ENCODE measurements around the gene LASP1NB.

DNA sequence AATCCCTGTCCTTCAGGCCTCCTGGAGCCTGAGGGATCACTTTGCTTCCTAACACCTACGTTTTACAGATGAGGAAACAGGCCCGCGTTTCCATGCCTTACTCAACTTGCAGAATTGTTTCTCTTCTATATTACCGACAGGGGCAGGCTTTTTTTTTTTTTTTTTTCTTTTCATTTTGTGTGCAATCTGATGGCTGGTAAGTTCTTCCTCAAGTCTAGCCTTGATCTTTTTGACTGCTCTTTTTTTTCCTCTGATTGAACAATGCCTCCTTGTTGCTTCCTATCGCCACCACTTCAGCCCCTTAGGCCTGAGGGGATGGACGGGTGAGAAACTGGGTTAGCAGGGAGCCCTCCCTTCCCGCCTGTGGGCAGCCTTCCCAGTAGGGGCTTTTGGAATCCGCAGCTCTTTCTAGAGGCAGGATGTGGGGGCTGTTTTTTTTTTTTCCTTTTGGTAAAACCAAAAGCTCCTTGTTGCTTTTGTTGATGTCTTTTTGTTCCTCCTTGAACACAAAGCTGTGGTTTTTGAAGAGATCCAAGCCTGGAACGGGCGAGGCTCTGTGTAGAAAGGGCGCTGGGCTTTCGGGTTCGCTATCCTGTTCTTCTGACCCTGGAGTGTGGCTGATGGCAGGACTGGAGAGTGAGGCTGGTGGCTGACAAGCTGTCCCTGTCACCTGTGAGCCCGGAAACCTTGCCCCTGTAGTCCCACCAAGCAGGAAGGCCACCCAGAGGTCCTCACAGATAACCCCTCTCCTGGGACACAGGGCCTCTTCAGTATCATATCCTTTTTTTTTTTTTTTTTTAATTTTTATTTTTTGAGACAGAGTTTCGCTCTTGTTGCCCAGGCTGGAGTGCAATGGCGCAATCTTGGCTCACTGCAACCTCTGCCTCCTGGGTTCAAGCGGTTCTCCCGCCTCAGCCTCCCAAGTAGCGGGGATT lies 41.6 kb upstream of the LASP1NB start:
- TF ChIP-seq, protein P1, sequence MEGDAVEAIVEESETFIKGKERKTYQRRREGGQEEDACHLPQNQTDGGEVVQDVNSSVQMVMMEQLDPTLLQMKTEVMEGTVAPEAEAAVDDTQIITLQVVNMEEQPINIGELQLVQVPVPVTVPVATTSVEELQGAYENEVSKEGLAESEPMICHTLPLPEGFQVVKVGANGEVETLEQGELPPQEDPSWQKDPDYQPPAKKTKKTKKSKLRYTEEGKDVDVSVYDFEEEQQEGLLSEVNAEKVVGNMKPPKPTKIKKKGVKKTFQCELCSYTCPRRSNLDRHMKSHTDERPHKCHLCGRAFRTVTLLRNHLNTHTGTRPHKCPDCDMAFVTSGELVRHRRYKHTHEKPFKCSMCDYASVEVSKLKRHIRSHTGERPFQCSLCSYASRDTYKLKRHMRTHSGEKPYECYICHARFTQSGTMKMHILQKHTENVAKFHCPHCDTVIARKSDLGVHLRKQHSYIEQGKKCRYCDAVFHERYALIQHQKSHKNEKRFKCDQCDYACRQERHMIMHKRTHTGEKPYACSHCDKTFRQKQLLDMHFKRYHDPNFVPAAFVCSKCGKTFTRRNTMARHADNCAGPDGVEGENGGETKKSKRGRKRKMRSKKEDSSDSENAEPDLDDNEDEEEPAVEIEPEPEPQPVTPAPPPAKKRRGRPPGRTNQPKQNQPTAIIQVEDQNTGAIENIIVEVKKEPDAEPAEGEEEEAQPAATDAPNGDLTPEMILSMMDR (IDR thresholded peaks at IDR 0.05): no peak
- TF ChIP-seq POLR2A (IDR thresholded peaks at IDR 0.05): no peak

Measured in right lobe of liver (tissue), 4 donors.